Fibroblast of pulmonary artery (primary cell): ENCODE results near the gene FBXO46.

ENCODE experiments used
- DNase-seq: peaks from one replicate; pipeline ENCODE4 v3.0.0-alpha.2; 2010; ENCODE audit warnings: low read depth
- H3K4me3 ChIP-seq: replicated peaks from 2 replicates; pipeline ENCODE4 v1.5.1; 2011; ENCODE audit warnings: low read depth, mild to moderate bottlenecking, control low read depth, low read length, moderate library complexity
- TF ChIP-seq, protein P1 (sequence below): IDR thresholded peaks from 2 replicates; pipeline ENCODE4 v1.5.1; 2011; ENCODE audit warnings: mild to moderate bottlenecking, control low read depth, low read length, inconsistent platforms; ENCODE audit errors: missing control alignments

FBXO46 gene

DNA sequence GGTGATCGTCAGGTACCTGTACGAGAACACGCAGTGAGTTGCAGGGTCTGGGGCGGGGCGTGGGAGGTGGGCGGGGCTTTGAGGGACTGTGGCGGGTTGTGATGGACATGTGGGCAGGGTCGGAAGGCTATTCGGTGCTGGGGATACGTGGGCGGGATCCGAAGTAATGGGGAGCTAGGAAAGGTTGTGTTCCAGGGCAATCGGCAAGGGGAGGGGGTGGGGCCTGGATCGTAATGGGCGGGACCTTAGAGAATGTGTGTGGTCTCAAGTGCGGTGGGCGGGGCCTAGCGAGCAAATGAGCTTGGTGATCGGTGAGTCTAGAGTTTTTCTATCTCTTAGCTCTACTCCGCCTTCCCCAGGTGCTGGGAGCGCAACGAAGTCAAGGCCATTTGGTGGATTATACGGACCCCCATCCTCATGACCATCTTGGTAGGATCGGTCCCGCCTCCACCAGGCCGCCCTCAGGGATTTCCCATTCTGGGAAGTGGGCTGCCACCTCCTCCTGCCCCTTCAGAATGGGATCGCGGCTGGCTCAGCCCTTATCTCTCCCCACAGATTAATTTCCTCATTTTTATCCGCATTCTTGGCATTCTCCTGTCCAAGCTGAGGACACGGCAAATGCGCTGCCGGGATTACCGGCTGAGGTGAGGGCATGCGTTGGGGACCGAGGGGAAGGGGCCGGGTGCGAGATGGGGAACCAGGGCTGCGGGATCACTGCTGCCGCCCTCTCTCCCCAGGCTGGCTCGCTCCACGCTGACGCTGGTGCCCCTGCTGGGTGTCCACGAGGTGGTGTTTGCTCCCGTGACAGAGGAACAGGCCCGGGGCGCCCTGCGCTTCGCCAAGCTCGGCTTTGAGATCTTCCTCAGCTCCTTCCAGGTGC is 53.1 kb downstream of the FBXO46 start:
- peak; percentile 90 for DNase-seq
- peak overlapping the region; percentile 36 for H3K4me3 ChIP-seq
- TF ChIP-seq, protein P1, sequence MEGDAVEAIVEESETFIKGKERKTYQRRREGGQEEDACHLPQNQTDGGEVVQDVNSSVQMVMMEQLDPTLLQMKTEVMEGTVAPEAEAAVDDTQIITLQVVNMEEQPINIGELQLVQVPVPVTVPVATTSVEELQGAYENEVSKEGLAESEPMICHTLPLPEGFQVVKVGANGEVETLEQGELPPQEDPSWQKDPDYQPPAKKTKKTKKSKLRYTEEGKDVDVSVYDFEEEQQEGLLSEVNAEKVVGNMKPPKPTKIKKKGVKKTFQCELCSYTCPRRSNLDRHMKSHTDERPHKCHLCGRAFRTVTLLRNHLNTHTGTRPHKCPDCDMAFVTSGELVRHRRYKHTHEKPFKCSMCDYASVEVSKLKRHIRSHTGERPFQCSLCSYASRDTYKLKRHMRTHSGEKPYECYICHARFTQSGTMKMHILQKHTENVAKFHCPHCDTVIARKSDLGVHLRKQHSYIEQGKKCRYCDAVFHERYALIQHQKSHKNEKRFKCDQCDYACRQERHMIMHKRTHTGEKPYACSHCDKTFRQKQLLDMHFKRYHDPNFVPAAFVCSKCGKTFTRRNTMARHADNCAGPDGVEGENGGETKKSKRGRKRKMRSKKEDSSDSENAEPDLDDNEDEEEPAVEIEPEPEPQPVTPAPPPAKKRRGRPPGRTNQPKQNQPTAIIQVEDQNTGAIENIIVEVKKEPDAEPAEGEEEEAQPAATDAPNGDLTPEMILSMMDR = no peak

DNA sequence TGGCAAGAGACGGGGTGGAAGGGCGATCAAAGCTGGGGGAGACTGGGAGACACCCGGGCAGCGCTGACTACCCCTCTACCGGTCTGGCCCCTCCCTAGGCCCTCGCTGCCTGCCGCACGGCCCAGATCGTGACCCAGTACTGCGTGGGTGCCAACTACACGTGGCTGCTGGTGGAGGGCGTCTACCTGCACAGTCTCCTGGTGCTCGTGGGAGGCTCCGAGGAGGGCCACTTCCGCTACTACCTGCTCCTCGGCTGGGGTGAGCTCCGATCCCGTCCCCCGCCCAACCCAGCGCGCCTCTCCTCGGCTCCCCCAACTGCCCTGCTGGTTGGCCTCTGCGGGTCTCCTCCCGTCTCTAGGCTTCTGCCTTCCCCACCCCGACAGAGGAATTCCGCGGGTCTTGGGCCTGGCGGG is 53.8 kb downstream of the FBXO46 start:
- TF ChIP-seq, protein P1 = no peak
- DNase-seq = no peak
- H3K4me3 ChIP-seq = peak overlapping the region; percentile 36

DNA sequence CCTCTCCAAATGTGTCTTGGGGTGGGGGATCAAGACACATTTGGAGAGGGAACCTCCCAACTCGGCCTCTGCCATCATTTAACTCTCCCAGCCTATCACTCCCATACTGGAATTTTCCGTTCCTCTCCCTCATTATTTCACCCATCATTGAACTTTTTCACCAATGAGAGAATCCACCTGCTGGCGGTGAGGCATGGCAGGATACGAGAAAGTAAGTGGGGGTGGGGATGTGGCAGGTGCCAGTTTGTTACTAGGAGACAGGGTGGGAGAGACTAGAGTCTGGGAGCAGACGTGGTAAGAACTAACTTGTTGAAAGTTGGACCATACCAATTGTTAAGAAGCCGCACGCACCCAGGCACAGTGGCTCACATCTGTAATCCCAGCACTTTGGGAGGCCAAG is 55.8 kb downstream of the FBXO46 start:
- TF ChIP-seq, protein P1 = no peak
- no peak for DNase-seq
- H3K4me3 ChIP-seq = no peak overlapping the region

DNA sequence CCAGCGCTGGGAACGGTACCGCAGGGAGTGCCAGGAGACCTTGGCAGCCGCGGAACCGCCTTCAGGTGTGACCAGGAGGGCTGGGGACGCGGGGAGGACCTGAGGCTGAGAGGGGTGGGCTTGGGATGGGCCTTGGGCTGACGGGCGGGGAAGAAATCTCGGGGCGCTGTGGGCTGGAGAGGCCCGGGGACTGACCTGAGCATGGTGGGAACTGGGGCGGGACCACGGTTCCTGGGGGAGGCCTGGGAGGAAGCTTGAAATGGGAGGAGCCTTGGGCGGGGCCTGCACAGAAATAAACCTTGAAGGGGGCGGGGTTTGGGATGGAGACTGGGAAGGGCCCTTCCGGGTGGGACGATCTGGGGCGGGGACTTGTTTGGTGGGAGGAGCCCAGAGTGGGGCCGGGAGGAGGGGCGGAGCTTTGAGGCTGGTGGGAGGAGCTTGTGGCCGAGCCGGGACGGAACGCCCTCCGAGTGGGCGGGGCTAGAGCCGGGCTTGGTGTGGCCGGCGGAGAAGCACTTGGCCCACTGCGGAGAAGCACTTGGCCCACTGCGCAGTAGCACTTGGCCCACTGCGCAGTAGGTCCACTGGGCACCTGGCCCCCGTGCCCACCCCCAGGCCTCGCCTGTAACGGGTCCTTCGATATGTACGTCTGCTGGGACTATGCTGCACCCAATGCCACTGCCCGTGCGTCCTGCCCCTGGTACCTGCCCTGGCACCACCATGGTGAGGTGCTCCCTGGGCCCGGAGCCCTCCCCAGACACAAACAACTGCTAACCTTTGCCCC is 59.8 kb downstream of the FBXO46 start:
- H3K4me3 ChIP-seq = peak overlapping the region; percentile 41
- TF ChIP-seq, protein P1 = no peak
- peak; percentile 90 for DNase-seq

DNA sequence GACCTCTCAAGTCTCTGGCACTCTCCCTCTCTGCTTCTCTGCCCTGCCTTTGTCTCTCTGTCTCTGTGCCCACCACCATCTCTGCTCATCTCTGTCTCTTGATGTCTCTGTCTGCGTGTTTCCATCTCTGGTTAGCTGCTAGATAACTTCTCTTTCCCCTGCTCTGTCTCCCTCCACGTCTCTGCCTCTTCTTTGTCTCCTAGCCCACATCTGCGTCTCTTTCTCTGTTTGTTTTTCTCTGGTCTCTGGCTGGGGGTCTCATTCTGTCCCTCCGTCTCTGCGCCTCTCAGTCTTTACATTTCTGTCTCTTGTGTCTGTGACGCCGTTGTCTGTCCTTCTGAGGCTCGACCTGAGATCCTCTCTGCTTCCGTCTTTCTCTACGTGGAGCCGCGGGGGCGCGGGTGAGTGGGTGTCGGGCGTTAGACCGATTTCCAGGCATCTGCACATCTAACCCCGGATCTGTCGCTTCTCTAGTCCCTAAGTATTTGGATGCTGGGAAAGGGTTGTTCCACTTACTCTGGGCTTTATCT is 62.3 kb downstream of the FBXO46 start:
- TF ChIP-seq, protein P1 = no peak
- H3K4me3 ChIP-seq = peak overlapping the region; percentile 21
- DNase-seq = no peak

DNA sequence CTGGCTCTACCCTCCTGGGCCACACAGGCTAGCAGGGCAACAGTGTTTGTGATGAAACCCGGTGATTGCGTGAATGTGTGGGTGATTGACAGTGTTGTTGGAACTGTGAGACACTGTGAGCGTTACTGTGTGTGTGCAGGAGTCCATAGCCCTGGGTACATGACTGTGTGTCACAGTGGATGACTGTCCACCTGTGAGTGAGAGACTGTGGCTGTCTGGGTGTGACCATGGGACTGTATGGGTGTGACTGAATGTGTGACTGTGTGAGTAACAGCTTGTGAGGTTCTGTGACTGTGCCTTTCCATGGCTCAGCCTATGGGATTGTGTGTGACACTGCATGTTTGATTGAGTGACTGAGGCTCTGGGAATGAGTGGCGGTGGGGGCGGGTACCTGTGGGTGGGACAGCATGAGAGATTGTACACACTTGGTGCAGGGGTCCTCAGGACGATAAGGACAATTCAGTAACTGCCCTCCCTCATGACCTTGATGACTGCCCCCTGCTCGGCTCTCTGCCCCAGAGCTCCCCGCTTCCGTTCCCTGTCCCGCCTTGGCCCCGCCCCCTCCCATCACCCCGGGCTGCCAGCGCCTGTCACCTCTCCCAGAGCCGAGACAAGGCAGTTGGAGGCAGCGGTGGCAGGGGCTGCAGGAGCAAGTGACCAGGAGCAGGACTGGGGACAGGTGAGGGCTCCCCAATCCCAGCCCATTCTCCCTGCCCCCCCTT is 62.9 kb downstream of the FBXO46 start, which contains the start of gene GIPR:
Gene GIPR (plus strand): TSS at position 602 of the 722 bp plus-strand sequence. CDS start 1,300 bp downstream, outside the sequence.
- no peak for DNase-seq
- TF ChIP-seq, protein P1 = no peak

More for the DNA sequence above, 62.9 kb downstream of the FBXO46 start, which contains the start of gene GIPR:
- peak within 1 kb of the TSS; percentile 21 for H3K4me3 ChIP-seq
